Keratinocyte (primary cell): Measurements from ENCODE around the gene ENTR1. TPM values are rescaled to one million over a fixed set of nuclear protein-coding genes. Genes with fewer than 3 reads are reported as not detected.

Source experiments
- DNase-seq: peaks from one replicate; pipeline ENCODE4 v3.0.0-alpha.2; 2011; ENCODE audit warnings: low read depth, missing footprints, low spot score
- FAIRE-seq: peaks from 2 replicates; lab custom pipeline; 2011; peaks lifted over from hg19 to GRCh38; lab: Jason Lieb, UNC
- H2AFZ ChIP-seq: 2 replicates; pipeline ENCODE4 v1.6.0; 2012; ENCODE audit warnings: low read length, control low read depth, inconsistent platforms; ENCODE audit not compliant: control insufficient read depth
- H3K27ac ChIP-seq: 2 replicates; pipeline ENCODE4 v1.5.1; 2011; ENCODE audit warnings: low read length; ENCODE audit not compliant: control insufficient read depth, insufficient read depth
- H3K27me3 ChIP-seq: 3 replicates; pipeline ENCODE4 v1.6.0; 2011; ENCODE audit warnings: low read length; ENCODE audit not compliant: control insufficient read depth, insufficient read depth; ENCODE audit errors: extremely low read depth
- H3K36me3 ChIP-seq, 2 experiments: 2 replicates in 1 of 2; 3 replicates in 1 of 2; pipeline ENCODE4 v1.5.1; 2011; ENCODE audit warnings: low read length in 2 of 2, mild to moderate bottlenecking in 1 of 2; ENCODE audit not compliant: control insufficient read depth in 2 of 2, insufficient read depth in 2 of 2; ENCODE audit errors: extremely low read depth in 1 of 2
- H3K4me1 ChIP-seq: 3 replicates; pipeline ENCODE4 v1.5.1; 2011; ENCODE audit warnings: low read length; ENCODE audit not compliant: control insufficient read depth, insufficient read depth; ENCODE audit errors: extremely low read depth
- H3K4me2 ChIP-seq: 3 replicates; pipeline ENCODE4 v1.6.0; 2011; ENCODE audit warnings: low read depth, low read length; ENCODE audit not compliant: control insufficient read depth, insufficient read depth; ENCODE audit errors: extremely low read depth
- H3K4me3 ChIP-seq, 3 experiments: fragments of 200-600 bp in 1 of 3; sonication (generic) in 1 of 3; 2 replicates in 2 of 3; 3 replicates in 1 of 3; pipeline ENCODE4 v1.5.1; 2011 to 2016; ENCODE audit warnings: low read length in 3 of 3, mild to moderate bottlenecking in 3 of 3, control low read depth in 2 of 3, inconsistent platforms in 1 of 3, low read depth in 1 of 3, mixed read lengths in 1 of 3, mixed run types in 1 of 3, moderate library complexity in 1 of 3; ENCODE audit not compliant: control insufficient read depth in 2 of 3, insufficient read depth in 2 of 3; ENCODE audit errors: extremely low read depth in 1 of 3
- H3K79me2 ChIP-seq: 2 replicates; pipeline ENCODE4 v1.6.0; 2012; ENCODE audit warnings: low read length; ENCODE audit not compliant: control insufficient read depth, insufficient read depth
- H3K9ac ChIP-seq: 3 replicates; pipeline ENCODE4 v1.6.0; 2011; ENCODE audit warnings: low read length; ENCODE audit not compliant: control insufficient read depth, insufficient read depth; ENCODE audit errors: extremely low read depth
- H3K9me1 ChIP-seq: 3 replicates; pipeline ENCODE4 v1.6.0; 2011; ENCODE audit warnings: low read length; ENCODE audit not compliant: control insufficient read depth, insufficient read depth; ENCODE audit errors: extremely low read depth
- H3K9me3 ChIP-seq: 2 replicates; pipeline ENCODE4 v1.5.1; 2012; ENCODE audit warnings: low read depth, low read length; ENCODE audit not compliant: control insufficient read depth
- H4K20me1 ChIP-seq: 3 replicates; pipeline ENCODE4 v1.6.0; 2011; ENCODE audit warnings: low read length; ENCODE audit not compliant: control insufficient read depth, insufficient read depth; ENCODE audit errors: extremely low read depth
- EZH2 ChIP-seq: IDR thresholded peaks from one replicate; pipeline ENCODE4 v1.6.1; 2012; ENCODE audit warnings: inconsistent platforms, mild to moderate bottlenecking, low read length, moderate library complexity
- dilution Hi-C: fragments of 300-500 bp; cut with MboI; formaldehyde crosslinking; loops from one replicate; pipeline ENCODE4 v1.7.0; 2020; ENCODE audit warnings: low sequenced_read_pairs; ENCODE audit not compliant: extremely low pct_ligation_motif_present
- polyA plus RNA-seq, 5 experiments: library from polyadenylated mRNA; depleted of rRNA in 3 of 5; stranded (reverse) in 3 of 5; stranded (forward) in 1 of 5; unstranded in 1 of 5; fragments of >200 nt; gene quantifications; 1 replicate in 1 of 5; 2 replicates in 3 of 5; 3 replicates in 1 of 5; pipeline versions ENCODE4 v1.2.1 to v1.2.3, GENCODE V29; 2011 to 2012; ENCODE audit warnings: missing spikeins in 2 of 5, low read depth in 1 of 5, low replicate concordance in 1 of 5
- TF ChIP-seq, protein P1 (sequence below), 3 experiments: IDR thresholded peaks in 1 of 3; conservative IDR thresholded peaks in 1 of 3; optimal IDR thresholded peaks in 1 of 3; 2 replicates in 2 of 3; 3 replicates in 1 of 3; pipeline versions ENCODE3 to v1.5.1; 2011; ENCODE audit warnings: low read length in 3 of 3, mild to moderate bottlenecking in 3 of 3, moderate library complexity in 2 of 3, control low read depth in 1 of 3, inconsistent platforms in 1 of 3; ENCODE audit not compliant: insufficient read depth in 2 of 3; ENCODE audit errors: extremely low read depth in 1 of 3

Gene ENTR1
- polyA plus RNA-seq, 1 donor (not counting 4 experiments of a cell fraction or from before 2014, with no cell fraction given), result 46.5 TPM

DNA sequence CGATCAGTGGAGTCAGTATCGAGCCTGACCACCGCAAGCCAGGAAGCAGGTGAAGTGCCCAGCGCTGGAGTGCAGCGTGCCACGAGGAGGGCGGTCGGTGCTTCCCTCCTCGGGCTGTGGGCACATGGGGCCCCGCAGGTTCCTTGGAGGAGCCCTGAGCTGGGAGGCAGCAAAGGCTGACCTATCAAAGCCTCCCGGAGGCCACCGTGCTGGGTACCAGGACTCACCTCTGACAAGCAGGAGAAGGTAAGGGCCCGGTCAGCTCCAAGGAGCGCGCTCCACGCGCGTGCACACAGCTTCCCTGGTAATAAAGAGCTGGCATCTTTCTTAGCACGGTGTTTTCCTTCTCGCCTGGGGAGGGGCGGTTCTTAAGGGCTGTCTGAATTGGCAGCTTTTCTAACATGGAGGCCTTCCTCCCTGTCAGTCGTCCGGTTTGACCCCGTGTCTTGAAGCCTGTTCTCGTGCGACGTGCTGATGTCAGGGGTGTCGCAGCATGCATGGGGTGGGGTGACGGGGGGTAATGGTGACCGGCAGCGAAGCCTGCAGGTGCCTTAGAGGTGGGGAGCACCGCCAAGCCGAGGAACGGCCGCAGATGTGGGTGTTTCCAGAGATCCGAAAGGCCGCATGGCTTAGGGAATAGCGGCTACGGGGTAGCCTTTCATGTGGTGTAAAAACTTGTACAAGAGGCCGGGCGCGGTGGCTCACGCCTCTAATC lies 13.2 kb upstream of the ENTR1 start:
- FAIRE-seq (no peak), DNase-seq (no peak)
- H3K4me3 ChIP-seq, result no peak overlapping the region

GRCh38 chr9:136422876-136423275 lies 12.5 kb upstream of the ENTR1 start:
- DNase-seq (no peak), FAIRE-seq (no peak)
- Histone ChIP-seq H3K36me3 (peaks cover 26 to 36% of the 10 kb centered on the region in 2 experiments), H3K9me1 (no peaks in the 10 kb centered on the region), H3K9ac (no peak overlapping the region), H3K27ac (no peak overlapping the region), H3K9me3 (no peaks in the 10 kb centered on the region), H3K27me3 (no peaks in the 10 kb centered on the region), H3K4me1 (no peaks in the 10 kb centered on the region), H3K4me2 (no peak overlapping the region), H3K79me2 (no peaks in the 10 kb centered on the region), H3K4me3 (no peak overlapping the region), H4K20me1 (no peaks in the 10 kb centered on the region), H2AFZ (no peak overlapping the region)
- TF ChIP-seq EZH2, result no peak
- TF ChIP-seq, protein P1, sequence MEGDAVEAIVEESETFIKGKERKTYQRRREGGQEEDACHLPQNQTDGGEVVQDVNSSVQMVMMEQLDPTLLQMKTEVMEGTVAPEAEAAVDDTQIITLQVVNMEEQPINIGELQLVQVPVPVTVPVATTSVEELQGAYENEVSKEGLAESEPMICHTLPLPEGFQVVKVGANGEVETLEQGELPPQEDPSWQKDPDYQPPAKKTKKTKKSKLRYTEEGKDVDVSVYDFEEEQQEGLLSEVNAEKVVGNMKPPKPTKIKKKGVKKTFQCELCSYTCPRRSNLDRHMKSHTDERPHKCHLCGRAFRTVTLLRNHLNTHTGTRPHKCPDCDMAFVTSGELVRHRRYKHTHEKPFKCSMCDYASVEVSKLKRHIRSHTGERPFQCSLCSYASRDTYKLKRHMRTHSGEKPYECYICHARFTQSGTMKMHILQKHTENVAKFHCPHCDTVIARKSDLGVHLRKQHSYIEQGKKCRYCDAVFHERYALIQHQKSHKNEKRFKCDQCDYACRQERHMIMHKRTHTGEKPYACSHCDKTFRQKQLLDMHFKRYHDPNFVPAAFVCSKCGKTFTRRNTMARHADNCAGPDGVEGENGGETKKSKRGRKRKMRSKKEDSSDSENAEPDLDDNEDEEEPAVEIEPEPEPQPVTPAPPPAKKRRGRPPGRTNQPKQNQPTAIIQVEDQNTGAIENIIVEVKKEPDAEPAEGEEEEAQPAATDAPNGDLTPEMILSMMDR (optimal IDR thresholded peaks at IDR 0.05 in 1 of 3, IDR thresholded peaks at IDR 0.05 in 1 of 3, conservative IDR thresholded peaks at IDR 0.05 in 1 of 3; ENCODE audit: extremely low read depth in 1 of 3, insufficient read depth in 2 of 3, low read length in 3 of 3), result no peak
- dilution Hi-C loops, result no loop called here

More for the DNA sequence above, 13.2 kb upstream of the ENTR1 start:
- Histone ChIP-seq H3K4me1 (no peaks in the 10 kb centered on the region), H3K27ac (no peak overlapping the region), H2AFZ (no peak overlapping the region), H3K79me2 (no peaks in the 10 kb centered on the region), H3K27me3 (no peaks in the 10 kb centered on the region), H4K20me1 (no peaks in the 10 kb centered on the region), H3K36me3 (peaks cover 21 to 29% of the 10 kb centered on the region in 2 experiments), H3K9ac (no peak overlapping the region), H3K9me1 (no peaks in the 10 kb centered on the region), H3K4me2 (no peak overlapping the region), H3K9me3 (no peaks in the 10 kb centered on the region)
- dilution Hi-C loops, result no loop called here
- TF ChIP-seq, protein P1 (optimal IDR thresholded peaks at IDR 0.05 in 1 of 3, IDR thresholded peaks at IDR 0.05 in 1 of 3, conservative IDR thresholded peaks at IDR 0.05 in 1 of 3; ENCODE audit: extremely low read depth in 1 of 3, insufficient read depth in 2 of 3, low read length in 3 of 3), result no peak
- no peak for TF ChIP-seq EZH2
